Inflammatory macrophage treated with lipopolysaccharide for 4 hours (primary cell): ENCODE measurements around the gene GLIS1.

ENCODE experiments used
- DNase-seq: peaks from one replicate; pipeline ENCODE4 v3.0.0-alpha.2; 2020

The GLIS1 gene

GRCh38 chr1:53693339-53693738, 45.6 kb downstream of the GLIS1 start:
- no peak for DNase-seq

- DNase-seq: no peak
Observed at GRCh38 chr1:53691326-53691725, 47.6 kb downstream of the GLIS1 start.

DNA sequence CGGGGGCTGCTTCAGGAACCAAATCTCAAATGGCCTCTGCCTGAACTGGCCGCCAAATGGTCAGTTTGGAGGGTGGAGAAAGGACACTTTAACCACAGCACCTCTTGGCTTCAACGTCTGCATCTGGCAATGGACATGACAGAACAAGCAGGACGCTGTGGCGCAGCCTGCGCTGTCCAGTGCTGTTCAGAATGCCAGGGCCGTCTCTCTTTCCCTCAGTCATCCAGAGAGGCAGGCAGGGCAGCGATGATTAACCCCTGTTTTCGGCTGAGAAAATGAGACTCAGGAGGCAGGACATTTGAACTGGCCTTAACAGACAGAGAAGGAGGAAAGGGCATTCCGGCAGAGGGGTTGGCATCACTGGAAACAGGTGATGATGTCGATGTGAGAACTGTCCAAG, 48.6 kb downstream of the GLIS1 start:
- DNase-seq: no peak

- DNase-seq: no peak
Observed at GRCh38 chr1:53689736-53690326, 49.1 kb downstream of the GLIS1 start.

GRCh38 chr1:53689223-53689622, 49.7 kb downstream of the GLIS1 start:
- DNase-seq: no peak

- no peak for DNase-seq
Observed at GRCh38 chr1:53688381-53689102, 50.4 kb downstream of the GLIS1 start.

DNA sequence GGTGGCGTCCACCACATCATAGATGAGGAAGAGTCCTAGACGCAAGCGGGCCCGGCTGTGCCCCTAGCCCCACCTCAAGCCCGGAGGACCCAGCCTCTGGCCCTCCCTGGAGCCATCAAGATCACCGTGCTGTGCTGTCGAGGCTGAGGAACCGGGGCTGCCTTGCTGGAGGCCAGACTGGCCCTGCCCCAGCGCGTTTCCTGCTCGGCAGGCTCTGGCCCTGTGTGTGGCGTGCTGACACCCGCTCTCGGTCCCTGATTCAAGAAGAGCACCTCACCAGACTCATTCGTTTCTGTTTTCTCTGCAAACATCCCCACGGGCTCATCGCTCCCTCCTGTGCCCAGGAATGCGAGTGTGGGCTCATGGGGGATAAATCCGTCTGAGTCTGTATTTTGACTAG, 51.1 kb downstream of the GLIS1 start:
- DNase-seq: no peak

GRCh38 chr1:53687426-53687825, 51.5 kb downstream of the GLIS1 start:
- DNase-seq: no peak

- no peak for DNase-seq
Observed at GRCh38 chr1:53686965-53687267, 52.0 kb downstream of the GLIS1 start.

- no peak for DNase-seq
Observed at GRCh38 chr1:53686091-53686964, 52.6 kb downstream of the GLIS1 start.

GRCh38 chr1:53685272-53686051, 53.5 kb downstream of the GLIS1 start:
- DNase-seq: no peak

- no peak for DNase-seq
Observed at GRCh38 chr1:53684741-53685140, 54.2 kb downstream of the GLIS1 start.

- DNase-seq: no peak
Observed at GRCh38 chr1:53683986-53684740, 54.8 kb downstream of the GLIS1 start.

DNA sequence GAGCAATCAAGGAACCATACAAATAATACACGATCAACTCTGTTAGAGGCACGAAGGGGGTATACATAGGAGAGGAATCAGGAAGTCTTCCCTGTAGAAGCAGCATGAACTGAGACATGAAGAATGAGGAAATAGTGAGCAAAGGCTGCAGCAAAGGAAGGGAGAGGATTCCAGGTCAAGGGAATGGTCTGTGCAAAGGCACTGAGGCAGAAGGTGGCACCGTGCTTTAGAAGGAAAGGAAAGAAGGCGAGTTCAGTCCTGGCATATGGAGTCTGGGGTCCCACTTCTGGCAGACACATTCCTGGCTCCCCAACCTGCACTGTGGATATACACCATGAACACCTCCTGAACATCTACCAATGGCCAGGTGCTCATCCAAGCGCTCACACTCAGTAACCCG, 56.1 kb downstream of the GLIS1 start:
- DNase-seq: no peak

GRCh38 chr1:53681977-53682685, 56.8 kb downstream of the GLIS1 start:
- DNase-seq: no peak

- no peak for DNase-seq
Observed at GRCh38 chr1:53681351-53681976, 57.5 kb downstream of the GLIS1 start.

DNA sequence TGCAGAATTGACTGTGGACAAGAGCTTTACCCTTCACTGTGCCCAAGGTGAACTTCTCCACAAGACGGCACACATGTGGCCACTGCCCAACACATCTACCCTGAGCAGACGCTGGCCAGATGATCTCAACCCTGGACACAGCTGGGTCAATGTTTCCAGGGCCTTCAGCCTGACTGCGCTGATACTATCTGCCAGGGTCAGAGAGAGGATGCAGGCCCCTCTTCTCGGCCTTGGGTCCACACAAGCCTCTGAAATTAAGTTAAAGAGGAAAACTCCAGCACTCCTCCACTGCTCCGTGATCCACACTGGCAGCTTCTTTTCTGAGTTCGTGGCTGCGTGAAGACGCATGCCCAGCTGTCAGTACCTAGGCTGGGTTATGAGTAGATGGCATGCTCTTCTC, 58.1 kb downstream of the GLIS1 start:
- DNase-seq: no peak

GRCh38 chr1:53678938-53679825, 59.8 kb downstream of the GLIS1 start:
- DNase-seq: no peak

GRCh38 chr1:53678507-53678906, 60.5 kb downstream of the GLIS1 start:
- no peak for DNase-seq

- no peak for DNase-seq
Observed at GRCh38 chr1:53678046-53678445, 60.9 kb downstream of the GLIS1 start.
